WI38 (cell line): ENCODE data around the gene SH3RF3.

Source experiments
- H3K4me3 ChIP-seq: 2 replicates; pipeline ENCODE4 v1.5.1; 2011; ENCODE audit warnings: low read depth, mild to moderate bottlenecking, control low read depth, low read length
- CTCF ChIP-seq: IDR thresholded peaks from 2 replicates; pipeline ENCODE4 v1.5.1; 2012; ENCODE audit warnings: low read depth, mild to moderate bottlenecking, control low read depth, low read length

The SH3RF3 gene

DNA sequence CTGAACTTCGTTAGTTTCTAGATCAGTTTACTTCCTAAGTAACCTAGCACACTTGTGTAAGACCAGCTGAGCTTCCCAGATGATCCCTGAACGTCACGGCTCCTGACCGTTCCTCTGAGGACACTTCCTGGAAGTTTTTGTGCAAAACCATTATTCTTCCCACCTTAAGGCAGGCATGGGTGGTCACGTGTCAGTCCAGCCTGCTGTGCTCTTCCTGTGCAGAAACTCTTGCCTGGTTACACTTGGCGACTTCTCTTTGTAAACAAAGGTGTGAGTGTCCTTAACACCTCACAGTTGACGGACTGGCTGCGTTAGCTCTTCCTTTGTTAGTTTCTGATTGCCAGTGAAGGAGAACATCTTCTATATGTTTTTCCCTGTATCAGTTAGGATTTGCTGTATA, 118.3 kb downstream of the SH3RF3 start:
- H3K4me3 ChIP-seq = no peak overlapping the region
- TF ChIP-seq CTCF = no peak

- no peak overlapping the region for H3K4me3 ChIP-seq
- TF ChIP-seq CTCF = no peak
These were observed 118.8 kb downstream of the SH3RF3 start for GRCh38 chr2:109247812-109248211.

GRCh38 chr2:109248590-109248989, 119.6 kb downstream of the SH3RF3 start:
- no peak for TF ChIP-seq CTCF
- H3K4me3 ChIP-seq = no peak overlapping the region

- no peak overlapping the region for H3K4me3 ChIP-seq
- no peak for TF ChIP-seq CTCF
These were observed 124.2 kb downstream of the SH3RF3 start for GRCh38 chr2:109253217-109253616.

DNA sequence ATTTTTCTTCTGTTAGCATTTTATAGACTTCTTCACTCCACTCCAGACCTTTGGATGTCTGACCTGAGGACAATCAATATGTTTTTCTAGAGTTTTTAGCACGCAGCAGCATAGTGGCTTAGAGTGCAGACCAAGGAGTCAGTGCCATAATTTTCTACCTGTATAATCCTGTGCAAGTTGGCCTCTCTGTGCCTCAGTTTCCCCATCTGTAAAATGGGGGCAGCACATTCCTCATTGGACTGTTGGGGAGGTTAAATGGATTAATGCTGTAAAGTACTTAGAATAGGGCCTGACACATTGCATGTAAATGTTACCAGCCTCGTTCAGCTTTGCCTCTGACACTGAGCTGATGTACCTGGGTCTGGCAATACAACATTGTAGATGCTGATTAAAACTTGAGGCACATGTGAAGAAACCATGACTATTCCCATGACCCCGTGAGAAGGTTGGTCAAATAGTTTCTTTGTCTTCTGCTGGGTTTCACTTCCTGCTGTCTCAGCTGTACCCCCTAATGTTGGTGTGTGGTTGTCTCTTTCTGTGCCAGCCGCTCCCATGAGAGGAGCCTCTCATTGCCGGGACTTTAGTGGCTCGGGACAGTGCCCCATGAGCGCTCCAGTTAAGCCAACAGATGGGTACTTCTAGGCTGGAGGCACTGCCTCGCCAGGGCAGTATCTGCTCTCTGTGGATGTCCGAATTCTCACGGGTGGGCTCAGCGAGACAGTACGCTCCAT, 125.3 kb downstream of the SH3RF3 start:
- no peak for TF ChIP-seq CTCF
- H3K4me3 ChIP-seq = no peak overlapping the region

DNA sequence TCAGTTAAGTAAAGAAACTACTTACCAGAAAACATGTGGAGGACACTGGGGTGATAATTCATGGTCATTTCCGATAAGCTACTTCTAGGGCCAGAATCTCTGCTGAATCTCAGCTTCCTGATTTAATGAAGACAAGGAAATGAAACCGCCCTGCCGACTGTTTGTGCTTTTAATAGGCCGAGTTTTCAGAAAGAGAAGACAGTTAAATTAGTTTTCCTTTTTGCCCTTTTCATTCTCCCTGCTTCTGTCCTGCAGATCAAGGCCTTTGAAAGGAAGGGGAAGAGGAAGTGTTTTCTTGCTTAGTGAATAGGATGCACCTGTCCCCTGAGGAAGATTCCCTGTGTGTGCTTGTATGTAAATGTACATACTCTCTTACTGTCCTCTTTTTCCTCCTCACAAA, 126.6 kb downstream of the SH3RF3 start:
- TF ChIP-seq CTCF = no peak

GRCh38 chr2:109256111-109256510, 127.1 kb downstream of the SH3RF3 start:
- H3K4me3 ChIP-seq = no peak overlapping the region
- no peak for TF ChIP-seq CTCF

More for the DNA sequence above, 126.6 kb downstream of the SH3RF3 start:
- H3K4me3 ChIP-seq = no peak overlapping the region
